GM18868 (cell line): ENCODE measurements around the gene GAA.

Experiments used
- ATAC-seq: cut with Tn5 transposase; IDR thresholded peaks from one replicate; pipeline ENCODE4 v1.9.1; 2021; ENCODE audit warnings: mild to moderate bottlenecking, moderate library complexity; ENCODE audit not compliant: unreplicated experiment

Gene GAA

DNA sequence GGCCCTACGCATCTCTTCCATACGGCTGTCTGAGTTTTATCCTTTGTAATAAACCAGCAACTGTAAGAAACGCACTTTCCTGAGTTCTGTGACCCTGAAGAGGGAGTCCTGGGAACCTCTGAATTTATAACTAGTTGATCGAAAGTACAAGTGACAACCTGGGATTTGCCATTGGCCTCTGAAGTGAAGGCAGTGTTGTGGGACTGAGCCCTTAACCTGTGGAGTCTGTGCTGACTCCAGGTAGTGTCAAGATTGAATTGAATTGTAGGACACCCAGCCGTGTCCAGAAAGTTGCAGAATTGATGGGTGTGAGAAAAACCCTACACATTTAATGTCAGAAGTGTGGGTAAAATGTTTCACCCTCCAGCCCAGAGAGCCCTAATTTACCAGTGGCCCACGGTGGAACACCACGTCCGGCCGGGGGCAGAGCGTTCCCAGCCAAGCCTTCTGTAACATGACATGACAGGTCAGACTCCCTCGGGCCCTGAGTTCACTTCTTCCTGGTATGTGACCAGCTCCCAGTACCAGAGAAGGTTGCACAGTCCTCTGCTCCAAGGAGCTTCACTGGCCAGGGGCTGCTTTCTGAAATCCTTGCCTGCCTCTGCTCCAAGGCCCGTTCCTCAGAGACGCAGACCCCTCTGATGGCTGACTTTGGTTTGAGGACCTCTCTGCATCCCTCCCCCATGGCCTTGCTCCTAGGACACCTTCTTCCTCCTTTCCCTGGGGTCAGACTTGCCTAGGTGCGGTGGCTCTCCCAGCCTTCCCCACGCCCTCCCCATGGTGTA lies 1.5 kb downstream of the GAA start:
- ATAC-seq, result no peak

DNA sequence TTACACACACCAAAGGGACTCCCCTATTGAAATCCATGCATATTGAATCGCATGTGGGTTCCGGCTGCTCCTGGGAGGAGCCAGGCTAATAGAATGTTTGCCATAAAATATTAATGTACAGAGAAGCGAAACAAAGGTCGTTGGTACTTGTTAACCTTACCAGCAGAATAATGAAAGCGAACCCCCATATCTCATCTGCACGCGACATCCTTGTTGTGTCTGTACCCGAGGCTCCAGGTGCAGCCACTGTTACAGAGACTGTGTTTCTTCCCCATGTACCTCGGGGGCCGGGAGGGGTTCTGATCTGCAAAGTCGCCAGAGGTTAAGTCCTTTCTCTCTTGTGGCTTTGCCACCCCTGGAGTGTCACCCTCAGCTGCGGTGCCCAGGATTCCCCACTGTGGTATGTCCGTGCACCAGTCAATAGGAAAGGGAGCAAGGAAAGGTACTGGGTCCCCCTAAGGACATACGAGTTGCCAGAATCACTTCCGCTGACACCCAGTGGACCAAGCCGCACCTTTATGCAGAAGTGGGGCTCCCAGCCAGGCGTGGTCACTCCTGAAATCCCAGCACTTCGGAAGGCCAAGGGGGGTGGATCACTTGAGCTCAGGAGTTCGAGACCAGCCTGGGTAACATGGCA lies 2.2 kb downstream of the GAA start:
- no peak for ATAC-seq

DNA sequence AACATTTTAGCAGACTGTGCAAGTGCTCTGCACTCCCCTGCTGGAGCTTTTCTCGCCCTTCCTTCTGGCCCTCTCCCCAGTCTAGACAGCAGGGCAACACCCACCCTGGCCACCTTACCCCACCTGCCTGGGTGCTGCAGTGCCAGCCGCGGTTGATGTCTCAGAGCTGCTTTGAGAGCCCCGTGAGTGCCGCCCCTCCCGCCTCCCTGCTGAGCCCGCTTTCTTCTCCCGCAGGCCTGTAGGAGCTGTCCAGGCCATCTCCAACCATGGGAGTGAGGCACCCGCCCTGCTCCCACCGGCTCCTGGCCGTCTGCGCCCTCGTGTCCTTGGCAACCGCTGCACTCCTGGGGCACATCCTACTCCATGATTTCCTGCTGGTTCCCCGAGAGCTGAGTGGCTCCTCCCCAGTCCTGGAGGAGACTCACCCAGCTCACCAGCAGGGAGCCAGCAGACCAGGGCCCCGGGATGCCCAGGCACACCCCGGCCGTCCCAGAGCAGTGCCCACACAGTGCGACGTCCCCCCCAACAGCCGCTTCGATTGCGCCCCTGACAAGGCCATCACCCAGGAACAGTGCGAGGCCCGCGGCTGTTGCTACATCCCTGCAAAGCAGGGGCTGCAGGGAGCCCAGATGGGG lies 3.1 kb downstream of the GAA start:
- no peak for ATAC-seq

DNA sequence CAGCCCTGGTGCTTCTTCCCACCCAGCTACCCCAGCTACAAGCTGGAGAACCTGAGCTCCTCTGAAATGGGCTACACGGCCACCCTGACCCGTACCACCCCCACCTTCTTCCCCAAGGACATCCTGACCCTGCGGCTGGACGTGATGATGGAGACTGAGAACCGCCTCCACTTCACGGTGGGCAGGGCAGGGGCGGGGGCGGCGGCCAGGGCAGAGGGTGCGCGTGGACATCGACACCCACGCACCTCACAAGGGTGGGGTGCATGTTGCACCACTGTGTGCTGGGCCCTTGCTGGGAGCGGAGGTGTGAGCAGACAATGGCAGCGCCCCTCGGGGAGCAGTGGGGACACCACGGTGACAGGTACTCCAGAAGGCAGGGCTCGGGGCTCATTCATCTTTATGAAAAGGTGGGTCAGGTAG lies 3.6 kb downstream of the GAA start:
- no peak for ATAC-seq

DNA sequence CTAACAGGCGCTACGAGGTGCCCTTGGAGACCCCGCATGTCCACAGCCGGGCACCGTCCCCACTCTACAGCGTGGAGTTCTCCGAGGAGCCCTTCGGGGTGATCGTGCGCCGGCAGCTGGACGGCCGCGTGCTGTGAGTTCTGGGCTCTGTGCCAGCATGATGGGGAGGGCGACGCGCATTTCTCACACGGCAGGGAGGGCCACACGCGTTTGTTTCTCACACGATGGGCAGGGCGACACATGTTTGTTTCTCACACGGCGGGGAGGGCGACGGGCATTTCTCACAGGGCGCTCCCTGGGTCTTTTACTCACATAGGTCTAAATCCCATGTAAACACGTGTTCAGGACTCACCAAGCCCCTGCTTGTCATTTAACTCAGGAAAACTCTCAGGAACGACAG lies 4.4 kb downstream of the GAA start:
- no peak for ATAC-seq

DNA sequence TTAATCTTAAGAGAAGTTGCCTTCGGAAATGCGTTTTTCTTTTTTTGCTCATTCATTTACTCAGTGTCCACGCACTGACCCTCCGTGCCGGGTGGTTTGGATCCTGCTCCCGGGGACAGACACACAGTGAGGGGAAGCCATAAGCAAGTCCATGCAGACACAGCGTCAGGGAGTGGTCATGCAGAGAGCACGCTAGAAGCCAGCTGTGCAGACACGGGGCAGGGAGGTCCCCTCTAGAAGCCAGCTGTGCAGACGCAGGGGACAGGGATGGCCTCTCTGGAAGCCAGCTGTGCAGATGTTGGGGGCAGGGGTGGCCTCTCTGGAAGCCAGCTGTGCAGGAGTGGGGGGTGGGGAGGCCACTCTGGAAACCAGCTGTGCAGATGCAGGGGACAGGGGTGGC lies 4.8 kb downstream of the GAA start:
- ATAC-seq, result no peak

DNA sequence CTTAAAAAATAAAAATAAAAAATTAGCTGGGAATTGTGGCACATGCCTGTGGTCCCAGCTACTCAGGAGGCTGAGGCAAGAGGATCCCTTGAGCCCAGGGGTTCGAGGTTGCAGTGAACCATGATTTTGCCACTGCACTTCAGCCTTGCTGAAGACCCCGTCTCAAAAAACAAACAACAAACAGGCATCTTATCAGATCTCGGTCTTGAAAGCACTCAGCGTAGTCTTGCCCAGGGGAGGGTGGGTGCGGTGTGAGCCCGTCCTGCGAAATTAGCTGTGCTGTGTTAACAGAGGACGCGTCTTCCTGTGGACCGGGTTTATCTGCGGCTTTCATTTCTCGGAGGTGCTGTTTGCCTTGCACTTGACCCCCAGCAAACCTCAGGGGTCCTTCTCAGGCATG lies 5.4 kb downstream of the GAA start:
- no peak for ATAC-seq

DNA sequence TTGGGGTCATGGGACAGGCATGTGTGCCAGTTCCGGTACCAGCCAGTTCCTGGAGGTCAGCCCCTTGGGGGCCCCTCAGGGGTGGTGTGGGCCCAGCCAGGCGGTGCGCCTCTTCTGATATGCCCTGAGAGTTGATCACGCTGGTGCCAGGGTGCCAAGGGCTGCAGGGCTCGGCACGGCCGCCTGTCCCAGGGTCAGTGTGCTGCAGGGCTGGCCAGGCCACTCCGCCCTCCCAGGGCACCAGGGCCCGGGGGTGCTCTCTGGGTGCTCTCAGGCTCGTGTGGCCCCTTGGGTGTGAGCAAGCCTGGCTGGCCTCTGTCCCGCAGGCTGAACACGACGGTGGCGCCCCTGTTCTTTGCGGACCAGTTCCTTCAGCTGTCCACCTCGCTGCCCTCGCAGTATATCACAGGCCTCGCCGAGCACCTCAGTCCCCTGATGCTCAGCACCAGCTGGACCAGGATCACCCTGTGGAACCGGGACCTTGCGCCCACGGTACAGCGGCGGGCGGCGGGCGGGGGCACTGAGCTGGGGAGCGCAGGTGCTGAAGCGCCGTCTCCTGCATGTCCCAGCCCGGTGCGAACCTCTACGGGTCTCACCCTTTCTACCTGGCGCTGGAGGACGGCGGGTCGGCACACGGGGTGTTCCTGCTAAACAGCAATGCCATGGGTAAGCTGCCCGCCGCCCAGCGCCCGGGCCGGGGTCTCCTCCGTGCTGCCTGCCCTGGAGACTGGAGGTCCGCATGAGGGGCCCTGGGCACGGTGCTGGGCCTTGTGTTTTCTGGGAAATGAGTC lies 6.0 kb downstream of the GAA start:
- ATAC-seq, result no peak

DNA sequence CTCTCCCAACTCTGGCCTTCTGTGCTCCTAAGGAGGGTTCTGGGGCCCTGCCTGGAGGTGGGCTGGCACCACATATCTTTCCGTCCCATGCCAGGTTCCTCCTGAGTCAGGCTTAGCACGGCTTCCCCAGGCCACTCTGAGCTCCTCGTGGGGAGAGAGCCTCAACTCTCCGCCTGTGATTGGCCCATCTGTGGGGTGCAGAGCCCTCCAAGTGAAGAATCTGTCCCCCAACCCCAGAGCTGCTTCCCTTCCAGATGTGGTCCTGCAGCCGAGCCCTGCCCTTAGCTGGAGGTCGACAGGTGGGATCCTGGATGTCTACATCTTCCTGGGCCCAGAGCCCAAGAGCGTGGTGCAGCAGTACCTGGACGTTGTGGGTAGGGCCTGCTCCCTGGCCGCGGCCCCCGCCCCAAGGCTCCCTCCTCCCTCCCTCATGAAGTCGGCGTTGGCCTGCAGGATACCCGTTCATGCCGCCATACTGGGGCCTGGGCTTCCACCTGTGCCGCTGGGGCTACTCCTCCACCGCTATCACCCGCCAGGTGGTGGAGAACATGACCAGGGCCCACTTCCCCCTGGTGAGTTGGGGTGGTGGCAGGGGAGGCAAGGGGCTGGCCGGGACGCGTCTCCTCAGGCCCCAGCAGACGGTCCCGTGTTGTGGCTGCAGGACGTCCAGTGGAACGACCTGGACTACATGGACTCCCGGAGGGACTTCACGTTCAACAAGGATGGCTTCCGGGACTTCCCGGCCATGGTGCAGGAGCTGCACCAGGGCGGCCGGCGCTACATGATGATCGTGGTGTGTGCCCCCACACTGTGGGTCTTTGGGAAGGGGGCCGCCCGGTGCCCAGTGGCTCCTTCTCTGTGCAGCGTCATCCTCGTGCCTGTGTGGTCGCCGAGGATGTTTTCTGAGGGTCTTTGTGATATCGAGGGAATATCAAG lies 6.9 kb downstream of the GAA start:
- no peak for ATAC-seq

DNA sequence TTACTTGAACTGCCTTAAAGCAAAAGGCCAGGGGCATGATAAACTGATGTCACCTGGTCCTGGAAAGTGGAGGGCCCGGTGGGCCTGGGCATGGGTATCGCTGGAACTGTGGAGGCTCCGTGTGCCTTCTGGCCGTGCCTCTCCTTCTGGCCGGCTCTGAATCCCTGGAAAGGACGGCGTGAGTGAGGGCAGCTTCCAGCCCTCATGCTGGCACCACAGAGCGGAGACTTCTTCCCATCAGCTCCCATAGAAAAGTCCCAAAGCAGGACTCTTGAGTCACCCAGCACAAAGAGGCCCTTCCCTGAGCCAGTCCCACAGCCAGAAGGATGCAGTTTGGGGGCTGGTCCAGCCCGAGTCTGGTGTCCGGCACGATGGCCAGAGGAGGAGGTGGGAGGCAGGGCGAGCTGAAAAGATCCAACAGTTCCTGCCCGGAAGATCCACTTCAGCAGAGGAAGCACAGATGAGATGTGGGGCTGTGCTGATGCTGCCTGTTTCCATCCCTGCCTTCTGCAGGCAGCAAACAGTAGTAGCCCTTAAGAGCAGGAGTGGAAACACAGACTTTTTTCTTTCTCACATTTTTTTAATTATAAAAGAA lies 7.8 kb downstream of the GAA start:
- ATAC-seq, result no peak

DNA sequence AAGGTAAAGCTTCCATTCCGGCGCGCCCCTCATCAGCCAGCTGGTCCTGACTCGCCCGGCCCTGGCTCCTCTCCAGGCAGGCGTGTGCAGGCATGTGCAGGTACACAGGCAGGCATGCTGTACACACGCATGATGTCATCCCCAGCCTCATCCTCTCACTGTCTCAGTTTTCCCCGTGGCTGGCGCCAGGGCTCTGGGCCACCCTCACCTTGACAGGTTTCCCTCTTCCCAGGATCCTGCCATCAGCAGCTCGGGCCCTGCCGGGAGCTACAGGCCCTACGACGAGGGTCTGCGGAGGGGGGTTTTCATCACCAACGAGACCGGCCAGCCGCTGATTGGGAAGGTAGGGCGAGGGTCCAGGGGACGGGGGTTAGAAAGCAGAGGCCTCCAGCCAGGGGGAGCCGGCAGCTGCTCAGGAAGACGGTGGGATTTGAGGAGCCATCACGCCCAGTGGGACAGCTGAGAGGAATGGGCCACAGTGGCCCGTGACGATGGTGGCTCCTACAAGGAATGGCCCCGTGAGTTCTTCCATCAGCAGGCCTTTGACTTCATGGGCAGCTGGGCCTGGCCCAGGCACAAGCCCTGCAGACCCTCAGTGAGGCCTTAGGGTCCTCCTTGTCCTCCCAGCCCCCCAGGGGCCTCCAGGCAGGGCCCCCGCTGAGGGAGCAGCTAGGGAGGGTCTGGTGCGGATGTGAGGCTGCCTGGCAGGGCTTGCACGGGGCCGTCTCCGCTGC lies 8.5 kb downstream of the GAA start:
- no peak for ATAC-seq

DNA sequence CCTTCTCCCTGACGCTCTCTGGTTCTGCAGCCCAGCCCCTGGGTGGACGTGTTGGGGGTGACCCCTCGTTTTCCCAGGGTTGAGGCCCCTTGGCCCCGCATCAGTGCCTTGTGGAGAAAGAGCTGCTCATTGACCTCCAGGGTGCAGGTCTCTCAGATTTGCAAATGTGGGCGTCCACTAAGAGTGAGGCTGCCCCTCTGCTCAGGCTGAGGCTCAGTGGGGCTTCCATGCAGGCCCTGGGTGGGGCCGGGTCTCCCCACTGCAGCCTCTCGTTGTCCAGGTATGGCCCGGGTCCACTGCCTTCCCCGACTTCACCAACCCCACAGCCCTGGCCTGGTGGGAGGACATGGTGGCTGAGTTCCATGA lies 9.0 kb downstream of the GAA start:
- ATAC-seq, result no peak

DNA sequence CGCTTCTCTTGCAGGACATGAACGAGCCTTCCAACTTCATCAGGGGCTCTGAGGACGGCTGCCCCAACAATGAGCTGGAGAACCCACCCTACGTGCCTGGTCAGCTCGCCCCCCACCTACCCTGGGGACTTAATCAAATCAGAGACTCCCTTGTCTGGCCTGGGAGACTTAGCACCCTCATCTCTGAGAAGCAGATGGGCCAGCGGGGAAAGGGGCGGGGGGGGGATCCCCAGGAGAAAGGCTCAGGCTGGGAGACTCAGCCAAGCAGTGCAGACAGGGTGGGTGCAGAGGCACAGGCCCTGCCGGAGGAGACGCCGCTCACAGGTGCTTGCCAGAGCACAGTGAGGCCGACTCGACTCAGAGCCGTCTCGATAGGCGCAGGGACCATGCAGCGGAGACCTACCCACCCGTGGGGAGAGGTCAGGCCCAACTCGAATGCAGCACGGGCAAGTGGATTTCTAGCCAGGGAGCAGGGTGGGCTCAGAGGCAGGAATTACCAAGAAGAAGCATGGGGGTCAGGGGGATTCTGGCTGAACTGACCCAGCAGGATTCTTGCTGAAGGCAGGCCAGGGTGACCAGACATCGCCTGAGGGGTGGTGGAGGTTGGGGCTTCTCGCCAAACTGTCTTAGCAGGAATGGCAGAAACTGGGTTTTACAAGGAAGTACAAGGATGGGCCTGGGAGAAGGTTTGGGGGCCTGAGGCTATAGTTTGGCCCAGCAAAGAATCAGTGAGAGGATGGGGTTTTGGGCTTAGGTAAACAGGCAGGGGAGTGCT lies 9.7 kb downstream of the GAA start:
- no peak for ATAC-seq

DNA sequence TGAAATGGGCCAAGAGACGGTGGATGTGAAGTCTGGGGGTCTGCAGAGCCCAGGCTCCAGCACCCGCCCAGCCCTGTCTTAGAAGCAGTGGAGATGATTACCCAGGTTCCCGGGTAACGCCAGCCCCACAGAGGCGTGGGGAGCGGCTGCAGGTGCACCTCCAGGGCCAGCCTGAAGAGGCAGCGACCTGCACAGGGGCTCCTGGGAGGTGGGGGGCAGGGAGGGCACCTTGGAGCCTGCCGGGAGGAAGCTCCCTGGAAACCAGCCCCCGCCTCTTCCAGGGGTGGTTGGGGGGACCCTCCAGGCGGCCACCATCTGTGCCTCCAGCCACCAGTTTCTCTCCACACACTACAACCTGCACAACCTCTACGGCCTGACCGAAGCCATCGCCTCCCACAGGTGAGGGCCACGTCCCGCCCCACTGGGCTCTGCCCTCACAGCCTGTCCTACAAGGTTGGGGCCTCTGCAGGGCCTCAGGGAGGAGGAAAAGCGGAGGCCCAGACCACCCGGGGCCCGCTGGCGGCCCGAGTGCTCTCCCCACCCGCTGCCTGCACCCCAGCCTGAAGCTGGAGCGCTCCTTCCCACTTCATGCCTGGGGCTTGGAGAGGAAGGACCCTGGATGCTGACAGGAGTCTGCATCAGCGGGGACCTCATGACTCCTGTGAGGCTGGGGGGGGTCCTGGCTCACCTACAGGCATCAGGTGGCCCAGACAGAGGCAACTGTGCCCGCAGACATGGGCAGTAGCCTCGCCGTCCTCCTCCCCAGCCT lies 10.5 kb downstream of the GAA start:
- no peak for ATAC-seq

DNA sequence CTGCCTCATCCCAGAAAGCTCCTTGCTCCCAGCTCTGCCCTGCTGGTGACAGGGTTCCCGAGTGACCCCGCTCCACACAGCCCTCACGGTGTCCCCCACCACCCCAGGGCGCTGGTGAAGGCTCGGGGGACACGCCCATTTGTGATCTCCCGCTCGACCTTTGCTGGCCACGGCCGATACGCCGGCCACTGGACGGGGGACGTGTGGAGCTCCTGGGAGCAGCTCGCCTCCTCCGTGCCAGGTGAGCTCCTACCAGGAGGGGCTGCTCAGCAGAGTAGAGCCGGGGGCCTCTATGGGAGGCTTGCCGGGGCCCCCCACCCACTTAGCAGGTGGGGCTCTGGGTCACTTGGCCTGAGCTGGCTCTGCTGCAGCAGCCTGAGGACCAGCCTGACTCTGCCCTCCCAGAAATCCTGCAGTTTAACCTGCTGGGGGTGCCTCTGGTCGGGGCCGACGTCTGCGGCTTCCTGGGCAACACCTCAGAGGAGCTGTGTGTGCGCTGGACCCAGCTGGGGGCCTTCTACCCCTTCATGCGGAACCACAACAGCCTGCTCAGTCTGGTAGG lies 11.2 kb downstream of the GAA start:
- no peak for ATAC-seq

DNA sequence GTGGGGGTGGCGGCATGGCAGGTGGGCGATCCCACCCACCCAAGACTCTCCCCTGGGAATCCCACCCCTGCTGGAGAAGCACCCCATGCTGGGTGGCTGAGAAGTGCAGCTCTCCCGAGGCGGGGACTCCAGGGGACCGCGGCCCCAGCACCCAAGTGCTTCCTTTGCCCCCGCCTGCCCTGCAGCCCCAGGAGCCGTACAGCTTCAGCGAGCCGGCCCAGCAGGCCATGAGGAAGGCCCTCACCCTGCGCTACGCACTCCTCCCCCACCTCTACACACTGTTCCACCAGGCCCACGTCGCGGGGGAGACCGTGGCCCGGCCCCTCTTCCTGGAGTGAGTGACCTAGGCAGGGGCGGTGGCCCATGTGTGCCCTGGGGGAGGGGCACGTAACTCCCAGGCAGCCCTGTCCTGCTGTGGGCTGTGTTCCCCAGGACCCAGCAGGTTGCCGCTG lies 11.7 kb downstream of the GAA start:
- no peak for ATAC-seq

DNA sequence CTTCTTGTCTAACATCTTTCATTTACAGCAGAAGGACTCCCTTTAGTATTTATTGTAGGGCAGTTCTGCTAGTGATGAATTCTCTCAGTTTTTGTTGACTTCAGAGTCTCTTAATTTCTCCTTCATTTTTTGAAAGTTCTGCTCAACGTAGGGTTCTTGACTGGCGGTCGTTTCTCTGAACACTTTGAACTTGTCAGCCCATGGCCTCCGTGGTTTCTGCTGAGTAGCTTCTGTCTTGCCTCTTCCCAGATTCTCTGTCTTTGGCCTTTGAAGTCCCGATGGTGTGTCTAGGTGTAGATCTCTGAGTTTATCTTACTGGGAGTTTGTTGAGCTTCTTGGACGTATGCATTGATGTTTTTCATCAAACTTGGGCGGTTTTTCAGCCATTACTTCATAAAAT lies 13.4 kb downstream of the GAA start:
- ATAC-seq, result no peak
